ENCODE results near the gene TRAF3. TPM values are rescaled to one million over a fixed set of nuclear protein-coding genes. Genes with fewer than 3 reads are reported as not detected.

TRAF3 gene
- total and polyA plus RNA-seq, 12 donors, result 2.3 to 15.6 (median 10.2) TPM

DNA sequence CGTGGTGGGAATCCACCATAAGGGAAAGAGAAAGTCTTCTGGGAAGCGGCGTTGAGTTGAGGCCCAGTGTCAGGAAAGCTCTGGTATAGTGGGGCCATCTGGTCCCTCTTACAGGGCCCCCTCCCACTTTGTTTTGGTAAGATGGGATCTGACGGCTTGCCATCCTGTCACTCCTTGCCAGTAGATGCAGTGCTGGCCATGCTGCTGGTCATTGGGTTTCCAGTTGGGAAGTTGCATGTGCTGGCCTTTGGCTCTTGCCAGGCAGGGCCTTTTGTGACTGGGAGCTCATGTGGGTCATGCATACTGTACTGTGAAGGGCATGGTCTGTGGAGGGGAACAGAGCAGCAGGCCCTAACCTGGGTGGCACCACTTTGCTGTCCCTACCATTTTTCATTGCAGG lies 3.8 kb downstream of the TRAF3 start:
- intact Hi-C loops (cut with DNase I), result no loop called here
- Histone ChIP-seq H3K36me3 (no peaks in the 10 kb centered on the region), H3K4me3 (no peak overlapping the region), H3K27me3 (no peaks in the 10 kb centered on the region), H3K27ac (no peak overlapping the region), H3K4me1 (peaks cover 0 to 40% (median 16%) of the 10 kb centered on the region in 9 donors), H3K9me3 (no peaks in the 10 kb centered on the region)
- ATAC-seq (no peak), DNase-seq (no peak)
- TF ChIP-seq CTCF (IDR thresholded peaks at IDR 0.05), result no peak
- 99 to 100% methylated on average over 4 of the region's 4 CpGs for WGBS, 2 donors

DNA sequence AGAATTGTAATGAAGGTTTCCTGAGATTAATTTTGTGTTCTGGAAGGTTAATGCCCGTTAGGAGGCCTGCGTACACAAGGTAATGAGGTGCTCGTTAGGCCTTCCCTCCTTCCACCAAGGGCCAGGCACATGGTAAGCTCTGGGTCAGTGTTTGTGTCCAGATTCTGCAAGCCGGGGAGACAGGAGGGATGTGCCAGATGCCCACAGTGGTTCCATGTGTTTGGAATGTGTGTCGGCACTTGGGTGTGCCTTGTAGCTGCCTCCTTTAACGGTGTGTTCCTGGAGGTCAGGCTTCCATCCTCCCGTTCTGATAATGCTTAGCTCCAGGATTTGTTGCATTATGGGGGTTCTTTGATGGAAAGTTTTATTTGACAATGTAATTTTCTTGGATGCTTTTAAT lies 5.7 kb downstream of the TRAF3 start:
- WGBS, 2 donors, result 93 to 95% methylated on average over 7 of the region's 7 CpGs
- no peak for DNase-seq
- ATAC-seq, result no peak
- intact Hi-C loops (cut with DNase I), result no loop called here
- H3K27me3 ChIP-seq, result no peaks in the 10 kb centered on the region
- peaks cover 0 to 45% (median 16%) of the 10 kb centered on the region in 9 donors for H3K4me1 ChIP-seq
- H3K36me3 ChIP-seq, result no peaks in the 10 kb centered on the region
- no peak overlapping the region for H3K27ac ChIP-seq
- no peak overlapping the region for H3K4me3 ChIP-seq
- no peaks in the 10 kb centered on the region for H3K9me3 ChIP-seq
- TF ChIP-seq CTCF (IDR thresholded peaks at IDR 0.05), result no peak

DNA sequence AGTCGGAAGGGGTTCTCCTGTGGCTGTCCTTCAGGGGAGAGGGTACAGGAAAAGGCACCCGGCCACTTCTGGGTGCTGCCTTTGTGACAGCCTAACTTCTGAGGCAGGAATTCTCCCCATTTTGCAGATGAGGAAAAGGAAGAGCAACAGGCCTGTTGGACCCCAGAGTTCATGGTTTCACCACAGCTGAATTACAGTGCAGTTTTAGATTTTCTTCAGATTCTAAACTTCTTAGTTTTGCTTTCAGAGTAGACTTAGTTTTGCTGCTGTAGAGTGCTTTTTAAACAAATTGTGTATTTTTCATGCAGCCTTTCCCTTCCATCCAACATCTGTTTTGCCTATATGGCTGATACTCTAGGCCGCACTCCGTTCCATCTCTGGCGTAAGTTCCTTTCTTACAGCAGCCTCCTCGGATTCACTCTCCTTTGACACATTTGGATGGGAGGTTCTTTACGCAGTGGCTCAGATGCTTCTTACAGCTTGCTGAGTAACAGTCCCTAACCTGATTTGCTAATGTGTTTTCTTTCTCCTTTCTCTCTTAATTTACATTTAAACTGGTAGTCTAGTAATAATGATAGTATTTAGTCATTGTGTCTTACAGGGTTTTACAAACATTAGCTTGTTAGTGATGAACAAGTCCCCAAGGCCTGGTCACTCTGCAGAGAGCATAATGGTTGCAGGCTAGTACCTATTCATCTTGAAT lies 7.8 kb downstream of the TRAF3 start:
- Histone ChIP-seq H3K4me3 (no peak overlapping the region), H3K9me3 (no peaks in the 10 kb centered on the region), H3K36me3 (no peaks in the 10 kb centered on the region), H3K27me3 (no peaks in the 10 kb centered on the region), H3K4me1 (peaks cover 0 to 30% (median 2%) of the 10 kb centered on the region in 9 donors), H3K27ac (no peak overlapping the region)
- no peak for ATAC-seq
- intact Hi-C loops (cut with DNase I), result no loop called here
- WGBS, 2 donors, result 88 to 89% methylated on average over 7 of the region's 7 CpGs
- no peak for DNase-seq
- no peak for TF ChIP-seq CTCF (IDR thresholded peaks at IDR 0.05)

GRCh38 chr14:102785595-102785963 lies 8.3 kb downstream of the TRAF3 start:
- no peaks in the 10 kb centered on the region for H3K36me3 ChIP-seq

More at GRCh38 chr14:102785595-102785963, 8.3 kb downstream of the TRAF3 start:
- Histone ChIP-seq H3K9me3 (no peaks in the 10 kb centered on the region), H3K27ac (no peak overlapping the region), H3K4me1 (peaks cover 0 to 24% (median 0%) of the 10 kb centered on the region in 9 donors), H3K4me3 (no peak overlapping the region), H3K27me3 (no peaks in the 10 kb centered on the region)
- TF ChIP-seq CTCF (IDR thresholded peaks at IDR 0.05), result no peak
- intact Hi-C loops (cut with DNase I), result no loop called here
- ATAC-seq (no peak), DNase-seq (no peak)
- WGBS, 2 donors, result 89 to 92% methylated on average over 3 of the region's 3 CpGs
